ENCODE results near the gene DGCR6.
"Not testable (repeated sequence)": the region's sequence is repeated elsewhere in the genome, so short reads cannot be mapped to it uniquely, and the experiment has no call there.

- not testable (repeated sequence) for TF ChIP-seq CTCF (IDR thresholded peaks at IDR 0.05; ENCODE audit: low read depth, low read length); MYC (IDR thresholded peaks at IDR 0.05; ENCODE audit: low read depth, low read length); POLR2A (IDR thresholded peaks at IDR 0.05; ENCODE audit: extremely low read depth, insufficient read length)
Measured at GRCh38 chr22:18914558-18914957, 8.4 kb downstream of the DGCR6 start.
